ENCODE measurements around the gene VTI1A.

DNA sequence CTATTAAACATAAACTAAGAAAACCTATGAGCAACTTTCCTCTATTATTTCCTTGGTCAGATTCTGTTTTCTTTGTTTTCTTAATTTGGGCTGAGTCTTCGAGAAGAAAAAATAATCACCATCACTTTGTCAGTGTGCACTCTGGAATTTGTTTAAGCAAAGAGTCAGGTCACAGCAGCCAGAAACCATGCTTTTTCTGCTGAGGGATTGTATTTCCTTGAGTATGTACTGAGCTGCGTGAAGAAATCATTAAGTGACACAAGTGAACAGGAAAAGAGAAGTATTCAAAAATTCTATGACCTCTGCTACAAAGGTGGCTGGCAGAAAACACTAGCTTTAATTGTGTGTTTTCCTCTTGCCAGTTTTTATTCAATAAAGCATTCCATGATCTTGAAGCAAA lies 249.6 kb downstream of the VTI1A start:
- TF ChIP-seq, protein P1, sequence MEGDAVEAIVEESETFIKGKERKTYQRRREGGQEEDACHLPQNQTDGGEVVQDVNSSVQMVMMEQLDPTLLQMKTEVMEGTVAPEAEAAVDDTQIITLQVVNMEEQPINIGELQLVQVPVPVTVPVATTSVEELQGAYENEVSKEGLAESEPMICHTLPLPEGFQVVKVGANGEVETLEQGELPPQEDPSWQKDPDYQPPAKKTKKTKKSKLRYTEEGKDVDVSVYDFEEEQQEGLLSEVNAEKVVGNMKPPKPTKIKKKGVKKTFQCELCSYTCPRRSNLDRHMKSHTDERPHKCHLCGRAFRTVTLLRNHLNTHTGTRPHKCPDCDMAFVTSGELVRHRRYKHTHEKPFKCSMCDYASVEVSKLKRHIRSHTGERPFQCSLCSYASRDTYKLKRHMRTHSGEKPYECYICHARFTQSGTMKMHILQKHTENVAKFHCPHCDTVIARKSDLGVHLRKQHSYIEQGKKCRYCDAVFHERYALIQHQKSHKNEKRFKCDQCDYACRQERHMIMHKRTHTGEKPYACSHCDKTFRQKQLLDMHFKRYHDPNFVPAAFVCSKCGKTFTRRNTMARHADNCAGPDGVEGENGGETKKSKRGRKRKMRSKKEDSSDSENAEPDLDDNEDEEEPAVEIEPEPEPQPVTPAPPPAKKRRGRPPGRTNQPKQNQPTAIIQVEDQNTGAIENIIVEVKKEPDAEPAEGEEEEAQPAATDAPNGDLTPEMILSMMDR (IDR thresholded peaks at IDR 0.05; ENCODE audit: poor library complexity, severe bottlenecking): no peak
- TF ChIP-seq EZH2 (IDR thresholded peaks at IDR 0.05; ENCODE audit: borderline replicate concordance, insufficient read depth, low read length, poor library complexity, severe bottlenecking) (no peak), TAF1 (IDR thresholded peaks at IDR 0.05; ENCODE audit: low read depth) (no peak)
